ENCODE measurements around the gene DYNLRB1. TPM values are rescaled to one million over a fixed set of nuclear protein-coding genes. Genes with fewer than 3 reads are reported as not detected.
A peak's percentile ranks its signal among the peaks of the same experiment; 100 is the strongest.

Gene DYNLRB1
- total and polyA plus RNA-seq, 10 of the 15 experiments (the other 5 are each of a cell fraction or from before 2014, with no cell fraction given) = 87.9 to 313 (median 153) TPM

DNA sequence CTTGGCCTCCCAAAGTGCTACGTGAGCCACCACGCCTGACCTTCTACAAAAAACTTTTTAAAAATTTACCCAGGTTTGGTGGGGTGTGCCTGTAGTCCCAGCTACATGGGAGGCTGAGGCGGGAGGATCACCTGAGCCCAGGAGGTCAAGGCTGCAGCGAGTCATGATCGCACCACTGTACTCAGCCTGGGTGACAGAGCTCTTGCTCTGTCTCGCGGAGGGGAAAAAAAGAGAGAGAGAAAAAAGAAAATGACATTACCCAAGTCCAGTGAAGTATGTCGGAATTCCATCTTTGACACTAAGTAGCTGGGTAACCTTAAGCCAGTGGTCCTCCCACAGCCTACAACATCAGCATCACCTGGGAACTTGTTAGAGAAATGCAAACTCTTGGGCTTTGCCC lies 23.5 kb downstream of the DYNLRB1 start:
- in situ Hi-C loops (cut with MboI) (loop anchor here (5.0 kb wide), 1 partner anchor 228 kb away; no protein-coding TSS in a partner anchor), intact Hi-C loops (cut with micrococcal nuclease; ENCODE audit: unreplicated experiment) (loop anchor here (5.0 kb wide), 1 partner anchor 228 kb away; no protein-coding TSS in a partner anchor)
- Histone ChIP-seq H4K20me1 (ENCODE audit: control insufficient read depth, insufficient read depth) (no peaks in the 10 kb centered on the region), H3K9me3 (replicated peaks; ENCODE audit: control insufficient read depth, insufficient read depth, low read length) (no peaks in the 10 kb centered on the region), H2AFZ (ENCODE audit: control insufficient read depth, low read depth, low read length) (no peak overlapping the region), H3K4me3 (no peak overlapping the region), H3K4me2 (ENCODE audit: control insufficient read depth, insufficient read depth) (no peak overlapping the region), H3K9ac (ENCODE audit: control insufficient read depth, insufficient read depth, low read length) (no peak overlapping the region), H3K4me1 (ENCODE audit: control insufficient read depth, insufficient read depth, low read length) (peaks cover 4% of the 10 kb centered on the region; the same call in 1 of the 2 replicates), H3K79me2 (ENCODE audit: control insufficient read depth, insufficient read depth, low read length) (no peaks in the 10 kb centered on the region), H3K27ac (ENCODE audit: control insufficient read depth, insufficient read depth) (no peak overlapping the region), H3K27me3 (replicated peaks in 1 of 2; ENCODE audit: control insufficient read depth in 2 of 2, insufficient read depth in 2 of 2, low read length in 1 of 2) (no peaks in the 10 kb centered on the region), H3K36me3 (ENCODE audit: control insufficient read depth in 2 of 2, insufficient read depth in 2 of 2, low read length in 1 of 2) (peaks cover 13 to 23% of the 10 kb centered on the region in 2 experiments; a peak in 3 of 4 replicates)
- ATAC-seq = no peak
- POLR2A ChIA-PET = no interaction called here
- 96% methylated on average over 8 of the region's 8 CpGs for WGBS (ENCODE audit: insufficient coverage, insufficient replicate concordance, low lambda C conversion rate, missing lambda C conversion rate)
- no TSS peak for BruUV-seq (replicated peaks)
- TF ChIP-seq STAT3 (IDR thresholded peaks at IDR 0.05; ENCODE audit: low read depth, low read length) (no peak), SIN3A (IDR thresholded peaks at IDR 0.05; ENCODE audit: low read depth, low read length) (no peak)
- TF ChIP-seq, protein P1, sequence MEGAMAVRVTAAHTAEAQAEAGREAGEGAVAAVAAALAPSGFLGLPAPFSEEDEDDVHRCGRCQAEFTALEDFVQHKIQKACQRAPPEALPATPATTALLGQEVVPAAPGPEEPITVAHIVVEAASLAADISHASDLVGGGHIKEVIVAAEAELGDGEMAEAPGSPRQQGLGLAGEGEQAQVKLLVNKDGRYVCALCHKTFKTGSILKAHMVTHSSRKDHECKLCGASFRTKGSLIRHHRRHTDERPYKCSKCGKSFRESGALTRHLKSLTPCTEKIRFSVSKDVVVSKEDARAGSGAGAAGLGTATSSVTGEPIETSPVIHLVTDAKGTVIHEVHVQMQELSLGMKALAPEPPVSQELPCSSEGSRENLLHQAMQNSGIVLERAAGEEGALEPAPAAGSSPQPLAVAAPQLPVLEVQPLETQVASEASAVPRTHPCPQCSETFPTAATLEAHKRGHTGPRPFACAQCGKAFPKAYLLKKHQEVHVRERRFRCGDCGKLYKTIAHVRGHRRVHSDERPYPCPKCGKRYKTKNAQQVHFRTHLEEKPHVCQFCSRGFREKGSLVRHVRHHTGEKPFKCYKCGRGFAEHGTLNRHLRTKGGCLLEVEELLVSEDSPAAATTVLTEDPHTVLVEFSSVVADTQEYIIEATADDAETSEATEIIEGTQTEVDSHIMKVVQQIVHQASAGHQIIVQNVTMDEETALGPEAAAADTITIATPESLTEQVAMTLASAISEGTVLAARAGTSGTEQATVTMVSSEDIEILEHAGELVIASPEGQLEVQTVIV (IDR thresholded peaks at IDR 0.05; ENCODE audit: borderline replicate concordance, partially characterized antibody) = no peak
- TF ChIP-seq, protein P2, sequence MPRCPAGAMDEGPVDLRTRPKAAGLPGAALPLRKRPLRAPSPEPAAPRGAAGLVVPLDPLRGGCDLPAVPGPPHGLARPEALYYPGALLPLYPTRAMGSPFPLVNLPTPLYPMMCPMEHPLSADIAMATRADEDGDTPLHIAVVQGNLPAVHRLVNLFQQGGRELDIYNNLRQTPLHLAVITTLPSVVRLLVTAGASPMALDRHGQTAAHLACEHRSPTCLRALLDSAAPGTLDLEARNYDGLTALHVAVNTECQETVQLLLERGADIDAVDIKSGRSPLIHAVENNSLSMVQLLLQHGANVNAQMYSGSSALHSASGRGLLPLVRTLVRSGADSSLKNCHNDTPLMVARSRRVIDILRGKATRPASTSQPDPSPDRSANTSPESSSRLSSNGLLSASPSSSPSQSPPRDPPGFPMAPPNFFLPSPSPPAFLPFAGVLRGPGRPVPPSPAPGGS (IDR thresholded peaks at IDR 0.05; ENCODE audit: borderline replicate concordance, insufficient read depth, low read depth, low read length, poor library complexity, severe bottlenecking) = peak; percentile 51
- no peak for DNase-seq (ENCODE audit: low read depth, low spot score)
- SMC1A ChIA-PET (ENCODE audit: uncharacterized antibody, unreplicated experiment) = interaction anchor here (0.7 to 5.7 kb wide), 7 partner anchors 9 to 229 kb away, joined by 3 to 50 read pairs (median 3); partner anchors contain the start of gene TP53INP2
- FAIRE-seq = no peak
- CTCF ChIA-PET = interaction anchor here (0.6 to 5.7 kb wide), 13 partner anchors 9 to 235 kb away, joined by 3 to 93 read pairs (median 4); partner anchors contain the start of genes DYNLRB1 and TP53INP2
- RAD21 ChIA-PET (ENCODE audit: unreplicated experiment) = interaction anchor here (1.5 to 5.7 kb wide), 4 partner anchors 22 to 230 kb away, joined by 5 to 21 read pairs (median 7); no protein-coding TSS in a partner anchor
